Measurements from ENCODE around the gene MOB2. TPM values are rescaled to one million over a fixed set of nuclear protein-coding genes. Genes with fewer than 3 reads are reported as not detected.
A peak's percentile ranks its signal among the peaks of the same experiment; 100 is the strongest.

Gene MOB2
- total RNA-seq, 1 donor from 2014 or later = 26.4 TPM

DNA sequence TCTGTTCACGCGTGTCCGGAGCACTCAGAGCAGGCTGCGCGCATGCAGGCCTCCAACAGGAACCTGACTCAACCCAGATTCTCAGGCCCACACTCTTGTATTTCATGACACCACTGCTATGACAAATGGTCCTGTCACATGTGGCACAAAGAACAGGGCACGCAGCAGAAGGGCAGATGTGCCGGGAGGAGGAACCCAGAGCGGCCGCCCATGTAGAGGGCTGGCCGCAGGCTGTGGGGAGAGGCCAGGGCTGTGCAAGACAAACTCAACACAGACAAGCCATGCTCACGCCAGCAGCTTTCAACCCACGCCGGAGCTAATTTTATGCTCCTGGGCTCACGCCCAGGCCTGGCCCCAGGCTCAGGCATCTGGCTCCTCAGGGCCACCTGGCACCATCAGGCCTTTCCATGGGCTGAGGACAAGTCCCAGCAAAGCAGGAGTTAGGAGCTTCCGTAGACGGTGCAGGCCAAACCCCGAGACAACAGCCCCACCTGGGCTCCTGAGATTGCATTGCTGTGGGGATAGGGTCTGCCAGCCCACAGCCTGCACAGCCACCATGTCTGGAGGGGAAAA lies 45.5 kb upstream of the MOB2 start:
- H3K27me3 Mint-ChIP-seq (ENCODE audit: low read depth, unreplicated experiment) = no peaks in the 10 kb centered on the region
- H3K4me3 Mint-ChIP-seq (ENCODE audit: unreplicated experiment) = no peak overlapping the region
- H3K4me2 ChIP-seq (ENCODE audit: low read length) = peak overlapping the region; percentile 61
- FAIRE-seq = no peak
- peak overlapping the region; percentile 47 for H3K9ac ChIP-seq (ENCODE audit: low read length)
- peaks cover 8% of the 10 kb centered on the region for H3K36me3 Mint-ChIP-seq (ENCODE audit: low read depth, unreplicated experiment)
- H3K27ac Mint-ChIP-seq (ENCODE audit: unreplicated experiment) = no peak overlapping the region
- no peaks in the 10 kb centered on the region for H3K9me3 ChIP-seq (ENCODE audit: insufficient read depth, low read depth, low read length)
- DNase-seq (ENCODE audit: low read depth) = peak; percentile 73
- peaks cover 94% of the 10 kb centered on the region for H3K79me2 ChIP-seq (ENCODE audit: insufficient read depth, low read length)
- no peaks in the 10 kb centered on the region for H3K27me3 ChIP-seq (ENCODE audit: insufficient read depth, low read length)
- H3K4me3 ChIP-seq (ENCODE audit: insufficient read depth, low read depth, low read length) = no peak overlapping the region
- peaks cover 95% of the 10 kb centered on the region for H4K20me1 ChIP-seq (ENCODE audit: insufficient read depth, low read length)
- H3K36me3 ChIP-seq (ENCODE audit: insufficient read depth, low read length) = no peaks in the 10 kb centered on the region
- H2AFZ ChIP-seq (ENCODE audit: low read depth, low read length) = no peak overlapping the region
- H3K27ac ChIP-seq (ENCODE audit: low read depth, low read length) = peak overlapping the region; percentile 37
- H3K9me3 Mint-ChIP-seq (ENCODE audit: unreplicated experiment) = no peaks in the 10 kb centered on the region
- peaks cover 16% of the 10 kb centered on the region for H3K4me1 Mint-ChIP-seq (ENCODE audit: low read depth, unreplicated experiment)
- no peak for TF ChIP-seq EZH2 (IDR thresholded peaks at IDR 0.05; ENCODE audit: insufficient read depth, low read length)
- TF ChIP-seq, protein P1, sequence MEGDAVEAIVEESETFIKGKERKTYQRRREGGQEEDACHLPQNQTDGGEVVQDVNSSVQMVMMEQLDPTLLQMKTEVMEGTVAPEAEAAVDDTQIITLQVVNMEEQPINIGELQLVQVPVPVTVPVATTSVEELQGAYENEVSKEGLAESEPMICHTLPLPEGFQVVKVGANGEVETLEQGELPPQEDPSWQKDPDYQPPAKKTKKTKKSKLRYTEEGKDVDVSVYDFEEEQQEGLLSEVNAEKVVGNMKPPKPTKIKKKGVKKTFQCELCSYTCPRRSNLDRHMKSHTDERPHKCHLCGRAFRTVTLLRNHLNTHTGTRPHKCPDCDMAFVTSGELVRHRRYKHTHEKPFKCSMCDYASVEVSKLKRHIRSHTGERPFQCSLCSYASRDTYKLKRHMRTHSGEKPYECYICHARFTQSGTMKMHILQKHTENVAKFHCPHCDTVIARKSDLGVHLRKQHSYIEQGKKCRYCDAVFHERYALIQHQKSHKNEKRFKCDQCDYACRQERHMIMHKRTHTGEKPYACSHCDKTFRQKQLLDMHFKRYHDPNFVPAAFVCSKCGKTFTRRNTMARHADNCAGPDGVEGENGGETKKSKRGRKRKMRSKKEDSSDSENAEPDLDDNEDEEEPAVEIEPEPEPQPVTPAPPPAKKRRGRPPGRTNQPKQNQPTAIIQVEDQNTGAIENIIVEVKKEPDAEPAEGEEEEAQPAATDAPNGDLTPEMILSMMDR (IDR thresholded peaks at IDR 0.05; ENCODE audit: insufficient read depth, low read depth, low read length) = no peak
- peaks cover 39% of the 10 kb centered on the region for H3K4me1 ChIP-seq (ENCODE audit: insufficient read depth, low read length)

DNA sequence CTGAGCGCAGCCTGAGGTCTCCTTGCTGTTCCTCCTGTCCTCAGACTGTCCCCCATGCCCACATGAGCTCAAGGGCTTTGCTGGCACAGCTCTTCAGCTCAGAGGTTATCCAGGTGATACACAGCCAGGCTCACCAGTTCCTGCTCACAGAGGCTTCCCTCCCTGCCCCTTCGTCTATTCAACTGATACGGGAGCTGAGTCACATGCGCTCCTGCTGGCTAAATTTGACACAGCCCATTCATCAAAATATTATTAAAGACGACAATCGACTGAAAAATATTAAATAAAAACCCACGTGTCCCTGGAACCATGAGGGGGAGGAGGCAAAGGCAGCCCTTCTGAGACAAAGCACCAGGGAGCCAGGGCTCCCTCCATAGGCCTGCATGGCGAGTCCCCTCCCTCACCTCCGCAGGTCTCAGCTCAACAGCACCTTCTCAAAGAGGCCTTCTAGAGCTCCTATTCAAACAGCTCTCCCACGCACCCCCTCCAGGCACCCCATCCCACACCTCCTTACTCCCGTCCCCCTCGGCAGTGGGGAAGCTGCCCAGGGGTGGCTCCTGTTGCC lies 45.0 kb upstream of the MOB2 start:
- no peak overlapping the region for H3K4me3 Mint-ChIP-seq (ENCODE audit: unreplicated experiment)
- Histone ChIP-seq H3K27me3 (ENCODE audit: insufficient read depth, low read length) (no peaks in the 10 kb centered on the region), H3K9me3 (ENCODE audit: insufficient read depth, low read depth, low read length) (no peaks in the 10 kb centered on the region), H2AFZ (ENCODE audit: low read depth, low read length) (no peak overlapping the region), H3K9ac (ENCODE audit: low read length) (peak overlapping the region; percentile 47), H3K27ac (ENCODE audit: low read depth, low read length) (peak overlapping the region; percentile 37), H4K20me1 (ENCODE audit: insufficient read depth, low read length) (peaks cover 95% of the 10 kb centered on the region), H3K36me3 (ENCODE audit: insufficient read depth, low read length) (no peaks in the 10 kb centered on the region), H3K4me1 (ENCODE audit: insufficient read depth, low read length) (peaks cover 39% of the 10 kb centered on the region), H3K4me3 (ENCODE audit: insufficient read depth, low read depth, low read length) (no peak overlapping the region), H3K79me2 (ENCODE audit: insufficient read depth, low read length) (peaks cover 94% of the 10 kb centered on the region), H3K4me2 (ENCODE audit: low read length) (peak overlapping the region; percentile 61)
- H3K9me3 Mint-ChIP-seq (ENCODE audit: unreplicated experiment) = no peaks in the 10 kb centered on the region
- no peaks in the 10 kb centered on the region for H3K27me3 Mint-ChIP-seq (ENCODE audit: low read depth, unreplicated experiment)
- H3K36me3 Mint-ChIP-seq (ENCODE audit: low read depth, unreplicated experiment) = peaks cover 8% of the 10 kb centered on the region
- no peak for TF ChIP-seq EZH2 (IDR thresholded peaks at IDR 0.05; ENCODE audit: insufficient read depth, low read length)
- FAIRE-seq = no peak
- peak overlapping the region; percentile 80 for H3K27ac Mint-ChIP-seq (ENCODE audit: unreplicated experiment)
- peaks cover 16% of the 10 kb centered on the region for H3K4me1 Mint-ChIP-seq (ENCODE audit: low read depth, unreplicated experiment)
- peak; percentile 30 for DNase-seq (ENCODE audit: low read depth)

DNA sequence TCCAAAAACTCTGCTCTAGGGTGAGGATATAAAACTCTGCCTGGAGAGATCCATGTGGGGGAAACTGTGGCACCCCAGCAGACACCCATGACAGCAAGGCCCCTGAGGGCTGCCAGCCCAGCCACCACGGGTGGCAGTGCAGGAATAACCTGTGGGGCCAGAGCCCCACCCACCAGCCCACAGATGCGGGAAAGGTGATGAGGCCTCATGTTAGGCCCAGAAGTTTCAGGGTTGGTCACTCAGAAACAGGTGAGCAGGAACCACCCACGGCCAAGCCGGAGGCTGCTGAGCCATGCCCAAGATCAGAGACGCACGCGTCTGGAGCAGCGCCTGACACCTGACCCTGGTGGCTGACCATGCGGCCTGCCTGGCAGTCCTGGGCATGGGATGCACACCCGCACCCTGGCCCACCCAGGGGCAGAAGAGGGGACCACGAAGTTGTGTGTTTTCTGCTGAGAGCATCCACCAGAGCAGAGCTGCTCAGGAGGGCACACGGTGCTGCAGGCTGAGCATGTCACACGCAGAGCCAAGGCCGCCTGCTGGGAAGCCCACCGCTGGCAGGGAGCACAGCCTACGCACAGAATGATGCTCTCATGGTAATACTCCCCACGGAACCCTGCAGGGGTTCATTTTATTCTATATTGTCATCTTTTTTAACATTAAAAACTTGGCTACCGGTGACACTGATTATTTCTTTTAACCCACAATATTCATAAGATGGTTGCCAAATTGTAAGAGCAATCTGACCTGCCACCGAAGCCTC lies 44.3 kb upstream of the MOB2 start:
- FAIRE-seq = no peak
- peaks cover 16% of the 10 kb centered on the region for H3K4me1 Mint-ChIP-seq (ENCODE audit: low read depth, unreplicated experiment)
- Histone ChIP-seq H3K9ac (ENCODE audit: low read length) (peak overlapping the region; percentile 47), H3K36me3 (ENCODE audit: insufficient read depth, low read length) (no peaks in the 10 kb centered on the region), H3K4me2 (ENCODE audit: low read length) (peak overlapping the region; percentile 61), H3K27me3 (ENCODE audit: insufficient read depth, low read length) (no peaks in the 10 kb centered on the region), H3K4me3 (ENCODE audit: insufficient read depth, low read depth, low read length) (no peak overlapping the region), H2AFZ (ENCODE audit: low read depth, low read length) (no peak overlapping the region), H3K27ac (ENCODE audit: low read depth, low read length) (peak overlapping the region; percentile 37), H3K4me1 (ENCODE audit: insufficient read depth, low read length) (peaks cover 39% of the 10 kb centered on the region), H4K20me1 (ENCODE audit: insufficient read depth, low read length) (peaks cover 94% of the 10 kb centered on the region), H3K79me2 (ENCODE audit: insufficient read depth, low read length) (peaks cover 94% of the 10 kb centered on the region), H3K9me3 (ENCODE audit: insufficient read depth, low read depth, low read length) (no peaks in the 10 kb centered on the region)
- no peaks in the 10 kb centered on the region for H3K9me3 Mint-ChIP-seq (ENCODE audit: unreplicated experiment)
- H3K27ac Mint-ChIP-seq (ENCODE audit: unreplicated experiment) = peak overlapping the region; percentile 80
- DNase-seq (ENCODE audit: low read depth) = peak; percentile 20
- TF ChIP-seq EZH2 (IDR thresholded peaks at IDR 0.05; ENCODE audit: insufficient read depth, low read length) = no peak
- TF ChIP-seq, protein P1 (IDR thresholded peaks at IDR 0.05; ENCODE audit: insufficient read depth, low read depth, low read length) = no peak
- H3K27me3 Mint-ChIP-seq (ENCODE audit: low read depth, unreplicated experiment) = no peaks in the 10 kb centered on the region
- H3K36me3 Mint-ChIP-seq (ENCODE audit: low read depth, unreplicated experiment) = peaks cover 8% of the 10 kb centered on the region
- H3K4me3 Mint-ChIP-seq (ENCODE audit: unreplicated experiment) = no peak overlapping the region
